Epithelial cell of prostate (primary cell): ENCODE measurements around the gene RBM15.

Experiments used
- DNase-seq: peaks from one replicate; pipeline ENCODE4 v3.0.0-alpha.2; 2011; ENCODE audit warnings: low read depth, low spot score
- H3K27ac ChIP-seq: fragments of 450-650 bp; 2 replicates; pipeline ENCODE4 v1.5.1; 2017; ENCODE audit warnings: mild to moderate bottlenecking

Gene RBM15

GRCh38 chr1:110347182-110347893, 8.2 kb downstream of the RBM15 start:
- H3K27ac ChIP-seq, result no peak overlapping the region

GRCh38 chr1:110348050-110348449, 8.9 kb downstream of the RBM15 start:
- DNase-seq, result no peak
- H3K27ac ChIP-seq, result no peak overlapping the region

More at GRCh38 chr1:110347182-110347893, 8.2 kb downstream of the RBM15 start:
- DNase-seq, result no peak

- DNase-seq, result no peak
- H3K27ac ChIP-seq, result no peak overlapping the region
Observed at GRCh38 chr1:110348771-110349170, 9.6 kb downstream of the RBM15 start.

GRCh38 chr1:110350360-110350759, 11.2 kb downstream of the RBM15 start:
- H3K27ac ChIP-seq, result no peak overlapping the region

GRCh38 chr1:110355321-110355720, 16.1 kb downstream of the RBM15 start:
- H3K27ac ChIP-seq, result no peak overlapping the region
- no peak for DNase-seq

More at GRCh38 chr1:110350360-110350759, 11.2 kb downstream of the RBM15 start:
- no peak for DNase-seq

- DNase-seq, result peak; percentile 10
- no peak overlapping the region for H3K27ac ChIP-seq
Observed at GRCh38 chr1:110356379-110356778, 17.2 kb downstream of the RBM15 start.

- no peak overlapping the region for H3K27ac ChIP-seq
- no peak for DNase-seq
Observed at GRCh38 chr1:110360431-110360830, 21.3 kb downstream of the RBM15 start.

- no peak for DNase-seq
- no peak overlapping the region for H3K27ac ChIP-seq
Observed at GRCh38 chr1:110361856-110362255, 22.7 kb downstream of the RBM15 start.

GRCh38 chr1:110364221-110364620, 25.0 kb downstream of the RBM15 start:
- DNase-seq, result no peak
- H3K27ac ChIP-seq, result no peak overlapping the region

GRCh38 chr1:110370827-110371226, 31.6 kb downstream of the RBM15 start:
- no peak for DNase-seq
- H3K27ac ChIP-seq, result no peak overlapping the region

GRCh38 chr1:110375490-110375889, 36.3 kb downstream of the RBM15 start:
- no peak overlapping the region for H3K27ac ChIP-seq
- DNase-seq, result no peak

GRCh38 chr1:110380672-110381283, 41.6 kb downstream of the RBM15 start:
- no peak for DNase-seq
- H3K27ac ChIP-seq, result no peak overlapping the region

- peak overlapping the region; percentile 1 for H3K27ac ChIP-seq
- DNase-seq, result no peak
Observed at GRCh38 chr1:110383251-110383990, 44.2 kb downstream of the RBM15 start.

GRCh38 chr1:110384581-110385321, 45.6 kb downstream of the RBM15 start:
- no peak overlapping the region for H3K27ac ChIP-seq
- DNase-seq, result no peak

GRCh38 chr1:110385369-110385768, 46.2 kb downstream of the RBM15 start:
- H3K27ac ChIP-seq, result no peak overlapping the region
- DNase-seq, result no peak

- H3K27ac ChIP-seq, result no peak overlapping the region
- no peak for DNase-seq
Observed at GRCh38 chr1:110387048-110387754, 48.0 kb downstream of the RBM15 start.

GRCh38 chr1:110390096-110390495, 50.9 kb downstream of the RBM15 start:
- no peak for DNase-seq
- H3K27ac ChIP-seq, result peak overlapping the region; percentile 76

- peak within 1 kb of the TSS; percentile 76 for H3K27ac ChIP-seq
- no peak for DNase-seq
Observed at GRCh38 chr1:110390692-110391245, 51.6 kb downstream of the RBM15 start, which contains the start of gene SLC16A4. TSS of gene SLC16A4 (minus strand) at chr1:110391026. CDS start at chr1:110389323, 1,703 bp downstream.

- H3K27ac ChIP-seq, result peak overlapping the region; percentile 42
- no peak for DNase-seq
Observed at GRCh38 chr1:110393286-110393685, 54.1 kb downstream of the RBM15 start.
